ENCODE results near the gene CHCHD10.
"Not testable (repeated sequence)": the region's sequence is repeated elsewhere in the genome, so short reads cannot be mapped to it uniquely, and the experiment has no call there.

Gene CHCHD10

GRCh38 chr22:23744001-23744400 lies 23.8 kb downstream of the CHCHD10 start:
- no peak for DNase-seq

GRCh38 chr22:23743303-23743705 lies 24.5 kb downstream of the CHCHD10 start:
- no peak for DNase-seq

DNA sequence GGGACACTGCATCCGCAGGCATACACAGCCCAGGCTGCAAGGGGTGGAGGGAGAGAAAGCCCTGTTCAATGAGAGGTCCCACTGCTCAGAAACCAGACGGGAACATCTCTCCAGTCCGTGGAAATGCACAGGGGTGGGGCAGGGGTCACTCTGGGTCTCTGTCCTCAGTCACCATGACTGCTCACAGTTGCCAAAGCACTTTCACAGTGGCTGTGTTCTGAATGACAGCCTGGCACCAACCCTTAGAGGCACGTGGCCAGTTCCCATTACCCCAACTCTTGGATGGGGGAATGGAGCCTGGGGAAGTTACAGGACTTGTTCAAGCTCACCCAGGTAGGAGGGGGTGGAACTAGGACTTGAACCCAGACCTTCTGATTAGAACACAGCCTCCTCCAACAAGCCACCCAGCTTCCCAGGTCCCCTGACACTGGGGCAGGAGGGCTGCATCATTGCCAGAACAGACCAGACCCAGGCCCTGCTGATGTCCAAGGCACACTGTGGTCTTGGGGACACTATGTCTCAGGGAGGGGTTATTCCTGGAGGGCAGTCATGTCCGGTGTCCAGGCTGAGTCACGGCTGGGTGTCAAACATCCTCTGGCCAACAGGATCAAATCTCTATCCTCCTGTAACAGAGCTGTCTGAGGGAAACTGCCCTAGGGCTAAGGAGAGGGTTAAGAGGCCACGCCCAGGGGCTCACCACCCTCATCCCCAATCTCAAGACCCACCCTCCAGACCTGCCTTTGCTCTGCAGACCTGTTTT lies 25.1 kb downstream of the CHCHD10 start:
- DNase-seq: no peak

GRCh38 chr22:23737696-23738095 lies 30.1 kb downstream of the CHCHD10 start:
- DNase-seq: no peak

GRCh38 chr22:23728108-23728507 lies 39.7 kb downstream of the CHCHD10 start:
- not testable (repeated sequence) for DNase-seq

DNA sequence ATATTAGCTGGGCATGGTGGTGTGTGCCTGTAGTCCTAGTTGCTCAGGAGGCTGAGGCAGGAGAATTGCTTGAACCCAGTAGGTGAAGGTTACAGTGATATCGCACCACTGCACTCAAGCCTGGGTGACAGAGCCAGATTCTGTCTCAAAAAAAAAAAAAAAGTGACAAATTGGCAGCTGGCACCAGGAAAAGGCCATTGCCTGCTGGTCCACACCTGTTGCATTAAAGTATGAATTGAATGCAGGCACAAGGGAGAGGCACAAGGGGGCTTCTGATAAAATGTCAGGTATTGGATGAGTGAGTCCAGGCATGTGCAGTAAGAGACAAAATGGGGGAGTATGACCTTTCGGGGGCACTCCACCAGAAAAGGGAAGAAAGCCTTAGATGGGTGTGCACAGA lies 45.0 kb downstream of the CHCHD10 start:
- no peak for DNase-seq

DNA sequence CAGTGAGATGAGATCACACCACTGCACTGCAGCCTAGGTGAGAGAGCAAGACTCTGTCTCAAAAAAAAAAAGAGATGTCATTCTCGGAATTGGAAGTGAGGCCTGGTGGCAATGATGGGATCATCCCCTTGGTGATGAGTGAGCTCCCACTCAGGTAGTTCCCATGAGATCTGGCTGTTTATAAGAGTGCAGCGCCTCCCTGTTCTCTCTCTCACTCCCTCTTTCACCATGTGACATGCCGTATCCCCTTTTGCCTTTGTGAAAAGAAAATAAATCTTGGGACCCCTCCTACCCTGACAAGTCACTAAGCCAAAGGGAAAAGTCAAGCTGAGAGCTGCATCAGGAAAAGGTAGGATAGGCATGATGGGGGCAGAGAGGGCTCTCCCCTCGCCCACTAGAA lies 45.6 kb downstream of the CHCHD10 start:
- DNase-seq: no peak

- DNase-seq: no peak
These were observed 46.9 kb downstream of the CHCHD10 start for GRCh38 chr22:23720855-23721254.

- no peak for DNase-seq
These were observed 49.2 kb downstream of the CHCHD10 start for GRCh38 chr22:23718371-23719165.

- DNase-seq: no peak
These were observed 50.7 kb downstream of the CHCHD10 start for GRCh38 chr22:23716811-23717801.

Data from NCI-H1417 treated with DMSO at 0.1 percent for 48 hours (cell line).